ENCODE measurements around the gene CHSY1. TPM values are rescaled to one million over a fixed set of nuclear protein-coding genes. Genes with fewer than 3 reads are reported as not detected.

Gene CHSY1
- total and polyA plus RNA-seq, 8 donors, result 4.7 to 57.1 (median 22.1) TPM

- peaks cover 0 to 5% (median 2%) of the 10 kb centered on the region in 4 donors for H3K36me3 ChIP-seq
- peak in 1 of 2 donors; percentile 63 for DNase-seq
Measured at GRCh38 chr15:101240358-101240757, 11.5 kb downstream of the CHSY1 start.

GRCh38 chr15:101239724-101240136, 12.1 kb downstream of the CHSY1 start:
- Histone ChIP-seq H3K27ac (peak overlapping the region in 3 of 5 donors; percentile 52 to 79 (median 59)), H3K27me3 (no peaks in the 10 kb centered on the region), H3K36me3 (peaks cover 6 to 11% (median 8%) of the 10 kb centered on the region in 4 donors), H3K4me1 (peaks cover 33 to 99% (median 64%) of the 10 kb centered on the region in 4 donors), H3K4me3 (no peak overlapping the region), H3K9me3 (no peaks in the 10 kb centered on the region)
- WGBS, 5 donors, result 53 to 68% (median 65%) methylated on average over 6 of the region's 6 CpGs
- no peak for DNase-seq
- intact Hi-C loops (cut with DNase I; ENCODE audit: low total_unique reads), result no loop called here
- TF ChIP-seq, protein P1, sequence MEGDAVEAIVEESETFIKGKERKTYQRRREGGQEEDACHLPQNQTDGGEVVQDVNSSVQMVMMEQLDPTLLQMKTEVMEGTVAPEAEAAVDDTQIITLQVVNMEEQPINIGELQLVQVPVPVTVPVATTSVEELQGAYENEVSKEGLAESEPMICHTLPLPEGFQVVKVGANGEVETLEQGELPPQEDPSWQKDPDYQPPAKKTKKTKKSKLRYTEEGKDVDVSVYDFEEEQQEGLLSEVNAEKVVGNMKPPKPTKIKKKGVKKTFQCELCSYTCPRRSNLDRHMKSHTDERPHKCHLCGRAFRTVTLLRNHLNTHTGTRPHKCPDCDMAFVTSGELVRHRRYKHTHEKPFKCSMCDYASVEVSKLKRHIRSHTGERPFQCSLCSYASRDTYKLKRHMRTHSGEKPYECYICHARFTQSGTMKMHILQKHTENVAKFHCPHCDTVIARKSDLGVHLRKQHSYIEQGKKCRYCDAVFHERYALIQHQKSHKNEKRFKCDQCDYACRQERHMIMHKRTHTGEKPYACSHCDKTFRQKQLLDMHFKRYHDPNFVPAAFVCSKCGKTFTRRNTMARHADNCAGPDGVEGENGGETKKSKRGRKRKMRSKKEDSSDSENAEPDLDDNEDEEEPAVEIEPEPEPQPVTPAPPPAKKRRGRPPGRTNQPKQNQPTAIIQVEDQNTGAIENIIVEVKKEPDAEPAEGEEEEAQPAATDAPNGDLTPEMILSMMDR (IDR thresholded peaks at IDR 0.05), result no peak
- no peak for TF ChIP-seq POLR2A (IDR thresholded peaks at IDR 0.05)

More at GRCh38 chr15:101240358-101240757, 11.5 kb downstream of the CHSY1 start:
- intact Hi-C loops (cut with DNase I; ENCODE audit: low total_unique reads), result no loop called here
- peak overlapping the region in 3 of 5 donors; percentile 52 to 79 (median 59) for H3K27ac ChIP-seq
- H3K4me3 ChIP-seq, result no peak overlapping the region
- H3K4me1 ChIP-seq, result peaks cover 39 to 99% (median 70%) of the 10 kb centered on the region in 4 donors
- H3K27me3 ChIP-seq, result no peaks in the 10 kb centered on the region
- H3K9me3 ChIP-seq, result no peaks in the 10 kb centered on the region
- WGBS, 5 donors, result 51 to 57% (median 53%) methylated on average over 5 of the region's 5 CpGs
- TF ChIP-seq POLR2A (IDR thresholded peaks at IDR 0.05) (no peak), EP300 (IDR thresholded peaks at IDR 0.05) (no peak), POLR2AphosphoS5 (IDR thresholded peaks at IDR 0.05) (no peak)
- TF ChIP-seq, protein P1 (IDR thresholded peaks at IDR 0.05), result no peak

DNA sequence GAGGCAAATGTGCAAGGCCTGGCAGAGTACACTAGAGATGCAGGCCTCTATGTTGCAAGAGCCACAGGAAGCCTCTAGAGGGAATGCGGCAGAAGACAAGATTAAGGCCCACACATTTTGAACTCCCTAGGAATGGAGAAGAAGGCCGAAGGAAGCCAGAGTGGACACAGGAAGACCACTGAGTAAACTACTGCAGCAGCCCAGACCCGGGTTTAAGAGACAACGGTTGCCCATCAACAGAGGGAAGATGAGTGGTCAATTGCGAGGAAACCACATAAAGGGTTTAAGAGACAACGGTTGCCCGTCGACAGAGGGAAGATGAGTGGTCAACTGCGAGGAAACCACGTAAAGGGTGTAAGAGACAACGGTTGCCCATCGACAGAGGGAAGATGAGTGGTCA, 14.6 kb downstream of the CHSY1 start:
- Histone ChIP-seq H3K27me3 (no peaks in the 10 kb centered on the region), H3K4me3 (no peak overlapping the region), H3K4me1 (peaks cover 11 to 94% (median 49%) of the 10 kb centered on the region in 4 donors), H3K9me3 (no peaks in the 10 kb centered on the region), H3K27ac (peak overlapping the region in 2 of 5 donors; percentile 10 to 66), H3K36me3 (peaks cover 12 to 32% (median 29%) of the 10 kb centered on the region in 4 donors)
- intact Hi-C loops (cut with DNase I; ENCODE audit: low total_unique reads), result no loop called here
- no peak for TF ChIP-seq EP300 (IDR thresholded peaks at IDR 0.05)
- DNase-seq, result no peak
- WGBS, 5 donors, result 81 to 92% (median 88%) methylated on average over 12 of the region's 12 CpGs

DNA sequence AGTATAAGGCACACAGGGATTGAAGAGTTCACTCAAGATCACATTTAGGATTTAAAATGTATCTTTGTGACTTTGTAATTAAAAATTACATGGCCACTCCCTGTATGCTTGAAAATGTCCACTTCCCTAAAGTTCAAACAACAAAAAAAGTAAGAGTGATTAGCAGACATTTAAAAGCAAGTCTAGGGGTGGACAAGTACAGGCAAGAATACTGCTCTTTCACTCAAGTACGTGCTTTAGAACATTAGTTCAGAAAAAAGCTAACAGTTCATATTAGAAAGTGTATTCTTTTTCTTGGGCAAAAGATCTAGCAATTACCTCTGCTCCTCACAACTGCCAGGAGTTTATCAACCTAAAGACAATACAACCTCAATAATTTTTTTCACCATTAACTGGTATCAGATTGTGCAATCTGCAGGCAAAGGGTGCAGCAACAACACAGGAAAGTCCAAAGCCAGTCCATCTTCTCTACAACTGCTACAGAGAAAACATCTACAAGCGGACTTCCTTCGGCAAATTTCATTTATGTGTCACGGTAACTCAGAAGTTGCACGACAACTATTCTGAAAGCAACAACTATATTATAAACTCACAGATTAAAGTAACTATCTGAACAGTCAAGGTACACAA, 18.1 kb downstream of the CHSY1 start:
- Histone ChIP-seq H3K36me3 (peaks cover 12 to 38% (median 33%) of the 10 kb centered on the region in 4 donors), H3K4me1 (peaks cover 0 to 67% (median 23%) of the 10 kb centered on the region in 4 donors), H3K9me3 (peaks cover 0 to 2% (median under 1%) of the 10 kb centered on the region in 4 donors), H3K4me3 (no peak overlapping the region), H3K27ac (no peak overlapping the region), H3K27me3 (no peaks in the 10 kb centered on the region)
- TF ChIP-seq, protein P1 (IDR thresholded peaks at IDR 0.05), result no peak
- no peak for TF ChIP-seq EP300 (IDR thresholded peaks at IDR 0.05)
- no peak for TF ChIP-seq POLR2A (IDR thresholded peaks at IDR 0.05)
- no peak for TF ChIP-seq POLR2AphosphoS5 (IDR thresholded peaks at IDR 0.05)
- WGBS, 5 donors, result 77 to 93% (median 89%) methylated on average over 5 of the region's 5 CpGs
- intact Hi-C loops (cut with DNase I; ENCODE audit: low total_unique reads), result no loop called here
- no peak for DNase-seq

- Histone ChIP-seq H3K4me3 (no peak overlapping the region), H3K27ac (no peak overlapping the region), H3K36me3 (peaks cover 12 to 38% (median 33%) of the 10 kb centered on the region in 4 donors), H3K4me1 (peaks cover 0 to 56% (median 14%) of the 10 kb centered on the region in 4 donors), H3K9me3 (peaks cover 0 to 9% (median 4%) of the 10 kb centered on the region in 4 donors), H3K27me3 (no peaks in the 10 kb centered on the region)
- no peak for DNase-seq
- 55 to 77% (median 71%) methylated on average over 5 of the region's 5 CpGs for WGBS, 5 donors
- TF ChIP-seq, protein P1 (IDR thresholded peaks at IDR 0.05), result no peak
- TF ChIP-seq EP300 (IDR thresholded peaks at IDR 0.05), result no peak
- no peak for TF ChIP-seq POLR2A (IDR thresholded peaks at IDR 0.05)
- TF ChIP-seq POLR2AphosphoS5 (IDR thresholded peaks at IDR 0.05), result no peak
- intact Hi-C loops (cut with DNase I; ENCODE audit: low total_unique reads), result no loop called here
Measured at GRCh38 chr15:101232677-101233076, 19.2 kb downstream of the CHSY1 start.

Data from stomach (tissue), 9 donors.